ENCODE measurements around the gene RFC1. TPM values are rescaled to one million over a fixed set of nuclear protein-coding genes. Genes with fewer than 3 reads are reported as not detected.
"Not testable (repeated sequence)": the region's sequence is repeated elsewhere in the genome, so short reads cannot be mapped to it uniquely, and the experiment has no call there.

RFC1 gene
- total RNA-seq, 1 donor from 2014 or later: 48.2 TPM

- TF ChIP-seq CTCF (IDR thresholded peaks at IDR 0.05; ENCODE audit: insufficient read depth, low read length, severe bottlenecking): no peak
- no peaks in the 10 kb centered on the region for H3K27me3 ChIP-seq (ENCODE audit: control insufficient read depth, insufficient read depth, low read length)
- H3K4me3 ChIP-seq (ENCODE audit: low read depth, low read length): no peak overlapping the region
- no peak for DNase-seq (ENCODE audit: low read depth)
- H3K36me3 ChIP-seq (ENCODE audit: control insufficient read depth, insufficient read depth, low read length): no peaks in the 10 kb centered on the region
- no peak for FAIRE-seq
Measured at GRCh38 chr4:39394706-39395105, 28.5 kb upstream of the RFC1 start.

GRCh38 chr4:39390603-39391002, 24.4 kb upstream of the RFC1 start:
- Histone ChIP-seq H3K27me3 (ENCODE audit: control insufficient read depth, insufficient read depth, low read length) (no peaks in the 10 kb centered on the region), H3K4me3 (ENCODE audit: low read depth, low read length) (no peak overlapping the region), H3K36me3 (ENCODE audit: control insufficient read depth, insufficient read depth, low read length) (no peaks in the 10 kb centered on the region)
- DNase-seq (ENCODE audit: low read depth) (no peak), FAIRE-seq (no peak)
- TF ChIP-seq CTCF (IDR thresholded peaks at IDR 0.05; ENCODE audit: insufficient read depth, low read length, severe bottlenecking): no peak

- Histone ChIP-seq H3K36me3 (ENCODE audit: control insufficient read depth, insufficient read depth, low read length) (no peaks in the 10 kb centered on the region), H3K4me3 (ENCODE audit: low read depth, low read length) (no peak overlapping the region), H3K27me3 (ENCODE audit: control insufficient read depth, insufficient read depth, low read length) (no peaks in the 10 kb centered on the region)
- DNase-seq (ENCODE audit: low read depth): no peak
- TF ChIP-seq CTCF (IDR thresholded peaks at IDR 0.05; ENCODE audit: insufficient read depth, low read length, severe bottlenecking): no peak
- FAIRE-seq: no peak
Measured at GRCh38 chr4:39384563-39384962, 18.4 kb upstream of the RFC1 start.

GRCh38 chr4:39383690-39384089, 17.5 kb upstream of the RFC1 start:
- DNase-seq (ENCODE audit: low read depth) (no peak), FAIRE-seq (no peak)
- H3K27me3 ChIP-seq (ENCODE audit: control insufficient read depth, insufficient read depth, low read length): no peaks in the 10 kb centered on the region
- no peak overlapping the region for H3K4me3 ChIP-seq (ENCODE audit: low read depth, low read length)
- no peak for TF ChIP-seq CTCF (IDR thresholded peaks at IDR 0.05; ENCODE audit: insufficient read depth, low read length, severe bottlenecking)
- no peaks in the 10 kb centered on the region for H3K36me3 ChIP-seq (ENCODE audit: control insufficient read depth, insufficient read depth, low read length)

- FAIRE-seq (no peak), DNase-seq (ENCODE audit: low read depth) (no peak)
- no peaks in the 10 kb centered on the region for H3K27me3 ChIP-seq (ENCODE audit: control insufficient read depth, insufficient read depth, low read length)
- no peaks in the 10 kb centered on the region for H3K36me3 ChIP-seq (ENCODE audit: control insufficient read depth, insufficient read depth, low read length)
- H3K4me3 ChIP-seq (ENCODE audit: low read depth, low read length): no peak overlapping the region
- TF ChIP-seq CTCF (IDR thresholded peaks at IDR 0.05; ENCODE audit: insufficient read depth, low read length, severe bottlenecking): no peak
Measured at GRCh38 chr4:39375478-39375877, 9.3 kb upstream of the RFC1 start.

- FAIRE-seq; H3K27me3 ChIP-seq (ENCODE audit: control insufficient read depth, insufficient read depth, low read length); H3K4me3 ChIP-seq (ENCODE audit: low read depth, low read length); H3K36me3 ChIP-seq (ENCODE audit: control insufficient read depth, insufficient read depth, low read length); DNase-seq (ENCODE audit: low read depth): not testable (repeated sequence)
Measured at GRCh38 chr4:39371209-39371608, 5.0 kb upstream of the RFC1 start.

Data from bronchial epithelial cell (primary cell).